ENCODE measurements around the gene CALN1. TPM values are rescaled to one million over a fixed set of nuclear protein-coding genes. Genes with fewer than 3 reads are reported as not detected.
A peak's percentile ranks its signal among the peaks of the same experiment; 100 is the strongest.

CALN1 gene
- total RNA-seq, 1 experiment from 2014 or later: not detected

GRCh38 chr7:72183835-72184234 is 228.3 kb downstream of the CALN1 start:
- Histone ChIP-seq H3K4me3 (ENCODE audit: low read depth, low read length) (no peak overlapping the region), H3K9me3 (no peaks in the 10 kb centered on the region), H3K27me3 (replicated peaks; ENCODE audit: control insufficient read depth, insufficient read depth, low read length) (no peaks in the 10 kb centered on the region), H3K36me3 (ENCODE audit: control insufficient read depth, insufficient read depth, low read length) (no peaks in the 10 kb centered on the region), H3K4me1 (no peaks in the 10 kb centered on the region)
- intact Hi-C loops (cut with micrococcal nuclease; ENCODE audit: unreplicated experiment): no loop called here
- Mint-ChIP-seq H3K4me3 (ENCODE audit: unreplicated experiment) (no peak overlapping the region), H3K36me3 (ENCODE audit: insufficient read depth, unreplicated experiment) (no peaks in the 10 kb centered on the region), H3K4me1 (ENCODE audit: low read depth, unreplicated experiment) (no peaks in the 10 kb centered on the region), H3K9me3 (ENCODE audit: unreplicated experiment) (peaks cover 35% of the 10 kb centered on the region), H3K27ac (ENCODE audit: unreplicated experiment) (no peak overlapping the region), H3K27me3 (ENCODE audit: insufficient read depth, unreplicated experiment) (no peaks in the 10 kb centered on the region)
- TF ChIP-seq CTCF (IDR thresholded peaks at IDR 0.05; ENCODE audit: insufficient read depth in 1 of 2, low read depth in 1 of 2, low read length in 1 of 2, severe bottlenecking in 1 of 2, unreplicated experiment in 1 of 2): peak in 1 of 2 experiments; percentile 20
- CTCF ChIA-PET: no interaction called here
- POLR2A ChIA-PET: no interaction called here
- BruUV-seq (replicated peaks): no TSS peak
- peak in 1 of 2 experiments; percentile 2 for DNase-seq

GRCh38 chr7:72182036-72182435 is 230.1 kb downstream of the CALN1 start:
- BruUV-seq (replicated peaks): no TSS peak
- Histone ChIP-seq H3K9me3 (no peaks in the 10 kb centered on the region), H3K4me3 (ENCODE audit: low read depth, low read length) (no peak overlapping the region), H3K4me1 (no peaks in the 10 kb centered on the region), H3K27me3 (replicated peaks; ENCODE audit: control insufficient read depth, insufficient read depth, low read length) (no peaks in the 10 kb centered on the region), H3K36me3 (ENCODE audit: control insufficient read depth, insufficient read depth, low read length) (no peaks in the 10 kb centered on the region)
- Mint-ChIP-seq H3K27me3 (ENCODE audit: insufficient read depth, unreplicated experiment) (no peaks in the 10 kb centered on the region), H3K9me3 (ENCODE audit: unreplicated experiment) (peaks cover 35% of the 10 kb centered on the region), H3K27ac (ENCODE audit: unreplicated experiment) (no peak overlapping the region), H3K4me1 (ENCODE audit: low read depth, unreplicated experiment) (no peaks in the 10 kb centered on the region), H3K36me3 (ENCODE audit: insufficient read depth, unreplicated experiment) (no peaks in the 10 kb centered on the region), H3K4me3 (ENCODE audit: unreplicated experiment) (no peak overlapping the region)
- no peak for DNase-seq
- CTCF ChIA-PET: no interaction called here
- no peak for TF ChIP-seq CTCF (IDR thresholded peaks at IDR 0.05; ENCODE audit: insufficient read depth in 1 of 2, low read depth in 1 of 2, low read length in 1 of 2, severe bottlenecking in 1 of 2, unreplicated experiment in 1 of 2)
- intact Hi-C loops (cut with micrococcal nuclease; ENCODE audit: unreplicated experiment): no loop called here
- POLR2A ChIA-PET: no interaction called here

- POLR2A ChIA-PET: no interaction called here
Observed at GRCh38 chr7:72176875-72177274, 235.3 kb downstream of the CALN1 start.

More at GRCh38 chr7:72176875-72177274, 235.3 kb downstream of the CALN1 start:
- Mint-ChIP-seq H3K36me3 (ENCODE audit: insufficient read depth, unreplicated experiment) (no peaks in the 10 kb centered on the region), H3K4me3 (ENCODE audit: unreplicated experiment) (no peak overlapping the region), H3K27ac (ENCODE audit: unreplicated experiment) (no peak overlapping the region), H3K27me3 (ENCODE audit: insufficient read depth, unreplicated experiment) (no peaks in the 10 kb centered on the region), H3K4me1 (ENCODE audit: low read depth, unreplicated experiment) (no peaks in the 10 kb centered on the region), H3K9me3 (ENCODE audit: unreplicated experiment) (peaks cover 27% of the 10 kb centered on the region)
- no peaks in the 10 kb centered on the region for H3K36me3 ChIP-seq (ENCODE audit: control insufficient read depth, insufficient read depth, low read length)
- CTCF ChIA-PET: no interaction called here
- DNase-seq: no peak
- H3K9me3 ChIP-seq: peaks cover 3% of the 10 kb centered on the region; the same call in 1 of the 2 replicates
- no peak overlapping the region for H3K4me3 ChIP-seq (ENCODE audit: low read depth, low read length)
- no peaks in the 10 kb centered on the region for H3K27me3 ChIP-seq (replicated peaks; ENCODE audit: control insufficient read depth, insufficient read depth, low read length)
- TF ChIP-seq CTCF (IDR thresholded peaks at IDR 0.05; ENCODE audit: insufficient read depth in 1 of 2, low read depth in 1 of 2, low read length in 1 of 2, severe bottlenecking in 1 of 2, unreplicated experiment in 1 of 2): no peak
- no peaks in the 10 kb centered on the region for H3K4me1 ChIP-seq
- no TSS peak for BruUV-seq (replicated peaks)
- intact Hi-C loops (cut with micrococcal nuclease; ENCODE audit: unreplicated experiment): no loop called here

Measured in Caco-2 (cell line).